GM19452 (cell line): ENCODE results near the gene DNER.

ENCODE experiments used
- ATAC-seq: cut with Tn5 transposase; IDR thresholded peaks from one replicate; pipeline ENCODE4 v1.9.1; 2021; ENCODE audit not compliant: unreplicated experiment

DNER gene

DNA sequence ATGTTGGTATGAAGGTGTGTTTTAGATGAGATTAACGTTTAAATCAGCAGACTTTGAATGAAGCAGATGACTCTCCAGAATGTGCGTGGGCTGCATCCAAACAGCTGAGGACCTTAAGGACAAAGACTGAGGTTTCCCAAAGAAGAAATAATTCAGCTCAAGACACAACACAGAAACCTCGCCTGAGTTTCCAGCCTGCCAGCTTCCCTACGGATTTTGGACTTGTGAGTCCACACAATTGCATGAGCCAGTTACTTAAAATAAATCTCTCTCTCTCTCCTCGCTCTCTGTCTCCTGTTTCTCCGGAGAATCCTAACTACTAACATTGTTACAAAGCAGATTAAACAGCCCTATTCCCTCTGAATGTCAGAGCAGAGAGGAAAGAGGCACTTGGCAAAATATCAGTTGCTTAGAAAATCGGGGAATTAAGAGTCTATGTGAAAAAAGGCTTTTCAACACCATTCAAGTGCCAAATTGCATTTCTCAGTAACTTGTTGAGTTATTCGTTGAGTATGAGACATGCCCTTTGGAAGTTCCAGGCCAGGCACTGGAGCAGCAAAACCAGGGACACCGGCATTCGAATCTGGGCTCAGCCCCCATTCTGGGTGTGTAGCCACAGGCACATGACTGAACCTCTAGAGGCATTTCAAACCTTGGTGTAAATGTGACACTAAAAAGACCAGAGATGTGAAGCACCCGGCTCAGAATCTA is 268.7 kb downstream of the DNER start:
- no peak for ATAC-seq

GRCh38 chr2:229445019-229445418 is 269.3 kb downstream of the DNER start:
- no peak for ATAC-seq

DNA sequence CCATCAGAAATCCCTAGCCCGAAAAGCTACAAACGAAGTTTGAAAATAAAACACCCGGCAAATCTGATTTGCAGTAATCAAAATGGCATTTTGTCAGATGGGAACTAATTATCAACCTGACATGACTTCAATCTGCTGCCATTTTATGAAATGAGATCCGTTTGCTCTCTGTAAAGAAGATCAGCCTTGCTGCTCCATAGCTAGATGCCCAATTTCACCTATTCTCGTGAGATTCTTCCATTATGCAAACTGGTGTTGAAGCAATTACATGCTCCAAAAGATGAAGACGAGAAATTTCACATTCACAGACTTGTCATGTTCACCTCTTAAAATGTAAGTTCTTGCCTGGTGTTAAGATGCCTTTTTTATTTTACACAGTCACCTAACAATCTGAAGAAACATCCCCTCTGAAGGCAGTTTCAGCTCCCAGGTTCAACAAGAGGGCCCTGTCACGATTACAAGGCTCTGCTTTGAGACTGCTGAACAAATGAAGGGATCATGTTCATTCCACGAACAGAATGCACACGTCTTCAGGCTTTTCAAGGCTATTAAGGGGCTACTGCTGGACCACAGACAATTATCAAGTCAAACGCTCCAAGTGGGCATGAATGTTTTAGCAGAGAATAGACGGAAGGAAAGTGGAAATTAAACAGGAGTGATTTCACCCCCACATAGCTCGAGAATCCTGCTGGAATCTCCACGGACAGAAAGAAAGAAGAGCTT is 270.6 kb downstream of the DNER start:
- ATAC-seq, result no peak

- ATAC-seq, result no peak
Measured at GRCh38 chr2:229443141-229443540, 271.2 kb downstream of the DNER start.

DNA sequence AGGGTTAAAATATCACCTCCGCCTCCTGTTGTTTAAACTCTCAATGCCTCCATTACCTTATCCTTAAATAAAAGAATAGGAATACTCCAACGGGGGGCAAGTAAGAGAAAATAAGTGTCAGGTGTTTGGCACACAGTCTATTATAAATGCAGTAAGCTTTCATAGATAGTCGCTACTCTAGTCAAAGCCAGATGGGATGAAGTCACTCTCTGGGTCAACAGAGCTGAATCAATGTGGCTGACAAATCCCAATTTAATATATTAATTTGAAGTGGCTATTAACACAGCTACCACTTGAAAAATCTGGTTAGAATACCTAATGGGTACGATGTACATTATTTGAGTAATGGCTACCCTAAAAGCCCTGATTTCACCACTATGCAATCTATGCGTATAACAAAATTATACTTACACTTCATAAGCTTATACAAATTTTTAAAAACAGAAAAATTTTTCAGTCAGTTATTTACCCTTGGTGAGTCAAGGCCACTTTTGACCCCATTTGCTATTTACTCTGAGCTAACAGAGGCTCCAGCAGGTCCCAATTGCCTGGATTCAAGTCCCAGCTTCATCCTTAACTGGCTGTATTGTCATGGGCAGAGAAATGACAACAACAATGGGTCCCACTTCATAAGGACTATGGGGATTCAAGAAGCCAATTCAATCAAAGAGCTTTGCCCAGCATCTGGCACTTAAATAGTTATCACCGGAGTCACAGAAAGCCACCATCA is 275.8 kb downstream of the DNER start:
- no peak for ATAC-seq

DNA sequence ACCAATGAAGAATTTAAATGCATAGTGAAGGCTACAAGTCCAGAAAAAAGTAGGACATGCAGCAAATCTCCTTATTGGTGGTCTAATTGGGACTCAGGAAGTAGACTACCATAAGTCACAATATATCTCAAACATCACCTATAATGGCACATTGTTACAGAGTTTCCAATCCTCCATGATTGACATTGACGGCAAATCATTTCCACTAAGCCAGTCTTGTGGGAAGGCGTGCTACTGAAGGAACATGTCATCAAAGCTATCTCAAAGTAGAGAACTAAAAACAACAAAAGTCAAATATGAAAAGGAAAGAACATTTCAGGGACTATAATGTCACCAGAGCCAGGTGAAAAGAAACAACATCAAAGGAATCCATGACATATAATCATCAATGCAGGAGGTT is 276.9 kb downstream of the DNER start:
- no peak for ATAC-seq

GRCh38 chr2:229434187-229434586 is 280.2 kb downstream of the DNER start:
- ATAC-seq, result no peak

GRCh38 chr2:229433351-229433750 is 281.0 kb downstream of the DNER start:
- no peak for ATAC-seq

GRCh38 chr2:229431327-229431954 is 282.9 kb downstream of the DNER start:
- ATAC-seq, result no peak

- no peak for ATAC-seq
Measured at GRCh38 chr2:229429589-229429988, 284.8 kb downstream of the DNER start.

DNA sequence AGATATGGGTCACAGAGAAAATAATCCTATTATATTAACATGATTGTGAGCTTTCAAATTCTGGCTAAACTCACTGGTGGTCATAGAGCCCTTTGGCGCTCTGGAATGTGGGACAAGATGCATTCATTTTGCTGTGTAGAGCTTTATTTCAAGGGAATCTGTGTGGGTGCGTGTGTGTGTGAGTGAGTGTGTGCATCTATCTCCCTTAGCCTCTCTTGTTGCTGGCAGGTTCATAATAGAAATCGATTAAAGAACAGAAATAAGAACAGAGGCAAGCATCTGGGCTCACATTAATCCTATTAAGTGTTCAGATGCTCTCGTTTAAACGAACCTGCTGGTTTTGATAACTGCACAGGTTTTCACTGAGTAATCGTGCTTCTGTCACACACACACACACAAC is 287.9 kb downstream of the DNER start:
- no peak for ATAC-seq

- ATAC-seq, result no peak
Measured at GRCh38 chr2:229425598-229425997, 288.8 kb downstream of the DNER start.

DNA sequence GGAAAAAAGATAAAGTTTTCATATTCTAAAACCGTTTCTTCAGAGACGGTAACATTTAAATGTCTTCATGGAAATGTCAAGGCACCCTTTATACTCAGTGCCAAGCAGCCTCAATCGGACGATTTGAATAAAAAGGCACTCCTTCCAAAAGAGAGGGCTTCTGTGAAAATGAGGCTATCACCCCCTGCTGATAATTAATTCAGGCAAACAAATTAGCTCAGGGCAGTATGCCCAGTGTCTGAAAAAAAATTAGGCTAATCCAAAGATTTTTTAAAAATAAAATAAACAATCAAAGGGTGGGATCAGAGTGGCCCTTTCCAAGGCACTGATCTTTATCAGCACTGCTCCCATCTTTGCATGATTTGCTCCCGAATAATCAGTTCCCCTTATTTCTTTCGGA is 292.3 kb downstream of the DNER start:
- ATAC-seq, result no peak

DNA sequence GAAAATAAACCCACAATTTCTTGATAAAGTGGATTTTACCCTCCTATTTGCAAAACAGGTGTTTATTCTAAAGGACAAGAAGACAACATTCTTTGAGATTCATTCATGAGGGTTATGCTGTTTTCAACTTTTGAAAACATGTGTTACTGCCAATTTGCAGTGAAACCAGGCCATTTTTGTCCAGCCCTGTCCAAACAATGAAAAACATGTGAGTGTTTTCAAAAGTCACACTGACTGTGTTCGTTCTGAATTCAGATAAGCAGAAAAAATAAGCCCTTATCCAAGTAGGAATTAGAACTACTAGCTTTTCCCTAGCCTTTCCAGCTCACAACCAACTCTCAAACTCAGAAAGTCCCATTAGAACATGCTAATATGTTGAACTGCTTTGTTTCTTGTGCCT is 295.2 kb downstream of the DNER start:
- ATAC-seq, result no peak

GRCh38 chr2:229417916-229418315 is 296.4 kb downstream of the DNER start:
- no peak for ATAC-seq

DNA sequence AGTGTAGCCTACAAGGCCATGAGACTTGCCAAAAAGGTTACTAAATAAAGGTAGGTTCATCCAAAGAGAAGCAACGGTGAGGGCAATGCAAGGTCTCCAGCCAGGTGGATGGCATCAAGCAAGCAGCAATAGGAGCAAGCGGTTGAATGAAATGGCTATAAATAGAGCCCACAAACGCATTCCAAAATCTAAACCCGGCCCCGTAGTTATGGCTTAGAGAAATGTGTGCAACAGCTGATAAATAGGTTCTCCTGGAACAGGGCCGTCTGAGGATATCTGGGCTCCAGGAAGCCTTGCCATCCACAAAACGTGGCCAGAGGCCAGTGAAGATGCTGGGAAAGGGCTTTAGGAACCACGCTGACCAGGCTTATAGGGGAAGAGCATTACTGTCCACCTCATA is 297.2 kb downstream of the DNER start:
- no peak for ATAC-seq

DNA sequence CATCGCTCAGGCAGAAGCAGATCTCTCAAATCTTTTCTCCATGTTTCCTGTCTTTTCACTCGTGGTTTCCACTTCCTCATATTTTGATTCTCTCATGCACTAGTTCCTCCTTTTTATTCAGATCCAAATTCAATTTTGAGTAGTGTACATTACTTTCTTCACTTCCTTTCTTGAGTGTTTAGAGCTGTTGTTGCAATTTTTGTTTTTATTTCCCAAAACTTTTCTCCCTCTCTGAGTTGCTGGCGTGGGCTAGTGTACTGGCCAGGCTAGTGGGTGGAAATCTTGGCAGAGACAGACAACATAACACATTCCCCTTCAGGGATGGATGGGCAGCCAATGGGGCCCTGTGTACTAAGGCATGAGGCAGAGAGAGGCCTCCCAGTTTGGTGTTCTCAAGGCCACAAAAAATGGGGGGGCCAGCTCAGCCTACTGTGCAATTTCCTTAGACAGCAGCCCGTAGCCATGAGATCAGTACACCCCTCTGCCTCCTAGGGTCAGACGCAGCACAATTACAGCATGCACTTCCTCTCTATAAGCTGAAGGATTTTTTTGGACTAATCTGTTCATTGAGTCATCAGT is 298.1 kb downstream of the DNER start:
- ATAC-seq, result no peak

DNA sequence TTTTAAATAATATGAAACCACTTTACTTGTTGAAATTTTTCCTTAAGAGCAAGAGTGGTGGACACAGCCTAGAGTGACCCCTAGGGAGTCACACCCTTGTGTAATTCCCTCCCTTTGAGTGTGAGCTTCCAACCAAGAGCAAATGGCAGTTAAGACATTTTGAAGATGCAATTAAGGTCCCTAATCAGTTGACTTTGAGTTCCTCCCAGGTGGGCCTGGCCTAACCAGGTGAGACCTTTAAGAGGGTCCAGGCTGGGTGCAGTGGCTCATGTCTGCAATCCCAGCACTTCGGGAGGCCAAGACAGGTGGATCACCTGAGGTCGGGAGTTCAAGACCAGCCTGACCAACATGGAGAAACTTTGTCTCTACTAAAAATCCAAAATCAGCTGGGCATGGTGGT is 299.7 kb downstream of the DNER start:
- no peak for ATAC-seq

DNA sequence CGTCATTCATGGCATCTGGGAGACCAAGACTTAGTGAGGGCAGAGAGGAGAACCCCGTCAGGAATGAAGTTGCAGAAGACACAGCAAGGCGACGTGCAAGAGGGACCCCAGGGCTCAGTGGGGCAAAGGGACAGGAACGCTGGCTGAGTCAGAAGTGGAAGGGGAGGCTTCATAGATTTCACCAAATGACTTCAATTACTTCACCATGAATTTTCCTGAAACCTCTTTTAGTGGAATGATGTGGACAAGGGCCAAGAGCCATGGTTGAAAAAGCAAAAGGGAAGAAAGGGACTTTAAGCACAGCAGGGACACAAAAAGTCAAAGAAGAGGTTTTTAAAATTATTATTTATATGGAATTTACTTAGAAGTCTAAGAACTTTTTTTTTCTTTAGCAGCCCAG is 301.7 kb downstream of the DNER start:
- no peak for ATAC-seq

GRCh38 chr2:229410946-229411345 is 303.4 kb downstream of the DNER start:
- no peak for ATAC-seq

GRCh38 chr2:229410264-229410663 is 304.1 kb downstream of the DNER start:
- no peak for ATAC-seq
